Suprapubic skin (tissue), 4 donors: Measurements from ENCODE around the gene BTN3A1.

Experiments used
- POLR2A ChIP-seq, 2 donors: fragments of 450-650 bp; IDR thresholded peaks; one replicate each; pipeline ENCODE4 v1.6.1; 2017; ENCODE audit warnings: antibody characterized with exemption in 2 of 2, mild to moderate bottlenecking in 2 of 2, moderate library complexity in 2 of 2
- POLR2AphosphoS5 ChIP-seq, 3 donors: sonication (generic); formaldehyde crosslinking; IDR thresholded peaks; one replicate each; pipeline ENCODE4 v1.6.1; 2017; ENCODE audit warnings: antibody characterized with exemption in 3 of 3
- TF ChIP-seq, protein P1 (sequence below), 2 donors: fragments of 200-600 bp in 1 of 2; fragments of 450-650 bp in 1 of 2; sonication (generic) in 1 of 2; IDR thresholded peaks; one replicate each; pipeline ENCODE4 v1.5.1; 2016 to 2019; ENCODE audit warnings: antibody characterized with exemption in 2 of 2, mild to moderate bottlenecking in 1 of 2, moderate library complexity in 1 of 2

- TF ChIP-seq POLR2AphosphoS5 (IDR thresholded peaks at IDR 0.05) (no peak), POLR2A (IDR thresholded peaks at IDR 0.05) (no peak)
- TF ChIP-seq, protein P1, sequence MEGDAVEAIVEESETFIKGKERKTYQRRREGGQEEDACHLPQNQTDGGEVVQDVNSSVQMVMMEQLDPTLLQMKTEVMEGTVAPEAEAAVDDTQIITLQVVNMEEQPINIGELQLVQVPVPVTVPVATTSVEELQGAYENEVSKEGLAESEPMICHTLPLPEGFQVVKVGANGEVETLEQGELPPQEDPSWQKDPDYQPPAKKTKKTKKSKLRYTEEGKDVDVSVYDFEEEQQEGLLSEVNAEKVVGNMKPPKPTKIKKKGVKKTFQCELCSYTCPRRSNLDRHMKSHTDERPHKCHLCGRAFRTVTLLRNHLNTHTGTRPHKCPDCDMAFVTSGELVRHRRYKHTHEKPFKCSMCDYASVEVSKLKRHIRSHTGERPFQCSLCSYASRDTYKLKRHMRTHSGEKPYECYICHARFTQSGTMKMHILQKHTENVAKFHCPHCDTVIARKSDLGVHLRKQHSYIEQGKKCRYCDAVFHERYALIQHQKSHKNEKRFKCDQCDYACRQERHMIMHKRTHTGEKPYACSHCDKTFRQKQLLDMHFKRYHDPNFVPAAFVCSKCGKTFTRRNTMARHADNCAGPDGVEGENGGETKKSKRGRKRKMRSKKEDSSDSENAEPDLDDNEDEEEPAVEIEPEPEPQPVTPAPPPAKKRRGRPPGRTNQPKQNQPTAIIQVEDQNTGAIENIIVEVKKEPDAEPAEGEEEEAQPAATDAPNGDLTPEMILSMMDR (IDR thresholded peaks at IDR 0.05) = no peak
Observed at GRCh38 chr6:26354162-26354561, 47.9 kb upstream of the BTN3A1 start.
